Central memory CD8-positive, alpha-beta T cell (primary cell): ENCODE results near the gene PCDHGB2.

Source experiments
- ATAC-seq: fragments of 150-1000 bp; cut with Tn5 transposase; replicated peaks from 2 replicates; pipeline ENCODE4 v1.10.0; 2022; ENCODE audit warnings: mild to moderate bottlenecking, moderate FRiP score, moderate number of reproducible peaks; ENCODE audit not compliant: poor library complexity, severe bottlenecking; ENCODE audit errors: extremely low read depth
- DNase-seq, 2 donors: peaks; one replicate each; pipeline ENCODE4 v3.0.0; 2021; ENCODE audit warnings: low spot score in 2 of 2
- H3K27ac Mint-ChIP-seq: one replicate; pipeline ENCODE4 v1.8.0; 2022; ENCODE audit warnings: low read depth, mild to moderate bottlenecking, moderate library complexity, mixed read lengths
- H3K27me3 Mint-ChIP-seq: one replicate; pipeline ENCODE4 v1.8.0; 2022; ENCODE audit warnings: mixed read lengths
- H3K36me3 Mint-ChIP-seq: one replicate; pipeline ENCODE4 v1.8.0; 2022; ENCODE audit warnings: mild to moderate bottlenecking, moderate library complexity, mixed read lengths; ENCODE audit not compliant: insufficient read depth
- H3K4me1 Mint-ChIP-seq: one replicate; pipeline ENCODE4 v1.8.0; 2022; ENCODE audit warnings: mixed read lengths
- H3K4me3 Mint-ChIP-seq: one replicate; pipeline ENCODE4 v1.8.0; 2022; ENCODE audit warnings: mild to moderate bottlenecking, moderate library complexity, mixed read lengths
- H3K9me3 Mint-ChIP-seq: one replicate; pipeline ENCODE4 v1.8.0; 2022; ENCODE audit warnings: mixed read lengths

Gene PCDHGB2

DNA sequence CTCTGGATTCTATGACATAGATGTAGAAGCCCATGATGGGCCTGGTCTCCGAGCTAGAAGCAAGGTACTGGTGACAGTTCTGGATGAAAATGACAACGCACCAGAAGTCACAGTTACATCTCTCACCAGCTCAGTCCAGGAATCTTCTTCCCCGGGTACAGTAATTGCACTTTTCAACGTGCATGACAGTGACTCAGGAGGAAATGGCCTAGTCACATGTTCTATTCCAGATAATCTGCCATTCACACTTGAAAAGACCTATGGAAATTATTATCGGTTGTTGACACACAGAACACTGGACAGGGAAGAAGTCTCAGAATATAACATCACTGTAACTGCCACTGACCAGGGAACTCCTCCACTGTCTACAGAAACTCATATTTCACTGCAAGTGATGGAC, 3.7 kb upstream of the PCDHGB2 start:
- H3K4me1 Mint-ChIP-seq = peaks cover 6% of the 10 kb centered on the region
- H3K36me3 Mint-ChIP-seq = peaks cover 3% of the 10 kb centered on the region
- ATAC-seq (no peak), DNase-seq (no peak)
- H3K9me3 Mint-ChIP-seq = peaks cover 6% of the 10 kb centered on the region
- H3K27ac Mint-ChIP-seq = no peak overlapping the region
- H3K4me3 Mint-ChIP-seq = no peak overlapping the region
- peaks cover 78% of the 10 kb centered on the region for H3K27me3 Mint-ChIP-seq

DNA sequence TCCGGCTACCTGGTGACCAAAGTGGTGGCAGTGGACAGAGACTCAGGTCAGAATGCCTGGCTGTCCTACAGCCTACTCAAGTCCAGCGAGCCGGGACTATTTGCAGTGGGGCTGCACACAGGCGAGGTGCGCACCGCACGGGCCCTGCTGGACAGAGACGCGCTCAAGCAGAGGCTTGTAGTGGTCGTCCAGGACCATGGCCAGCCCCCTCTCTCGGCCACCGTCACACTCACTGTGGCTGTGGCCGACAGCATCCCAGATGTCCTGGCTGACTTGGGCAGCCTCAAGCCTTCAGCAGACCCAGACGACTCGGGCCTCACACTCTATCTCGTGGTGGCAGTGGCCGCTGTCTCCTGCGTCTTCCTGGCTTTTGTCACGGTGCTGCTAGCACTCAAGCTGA, 2.8 kb upstream of the PCDHGB2 start:
- Mint-ChIP-seq H3K27me3 (peaks cover 84% of the 10 kb centered on the region), H3K4me1 (peaks cover 6% of the 10 kb centered on the region), H3K27ac (no peak overlapping the region), H3K36me3 (peaks cover 5% of the 10 kb centered on the region), H3K4me3 (no peak overlapping the region), H3K9me3 (peaks cover 6% of the 10 kb centered on the region)
- ATAC-seq (no peak), DNase-seq (no peak)

DNA sequence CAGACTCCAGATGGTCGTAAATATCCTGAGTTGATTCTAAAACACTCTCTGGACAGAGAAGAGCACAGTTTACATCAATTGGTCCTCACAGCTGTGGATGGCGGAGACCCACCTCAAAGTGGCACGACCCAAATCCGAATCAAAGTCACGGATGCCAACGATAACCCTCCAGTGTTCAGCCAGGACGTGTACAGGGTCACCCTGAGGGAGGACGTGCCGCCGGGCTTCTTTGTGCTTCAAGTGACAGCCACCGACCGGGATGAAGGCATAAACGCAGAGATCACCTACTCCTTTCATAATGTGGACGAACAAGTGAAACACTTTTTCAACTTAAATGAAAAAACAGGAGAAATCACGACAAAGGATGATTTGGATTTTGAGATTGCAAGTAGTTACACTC, 891 bp downstream of the PCDHGB2 start:
- ATAC-seq (no peak), DNase-seq (no peak)
- Mint-ChIP-seq H3K27ac (no peak overlapping the region), H3K4me3 (peak overlapping the region; percentile 79), H3K36me3 (peaks cover 12% of the 10 kb centered on the region), H3K27me3 (peaks cover 87% of the 10 kb centered on the region), H3K9me3 (peaks cover 18% of the 10 kb centered on the region), H3K4me1 (peaks cover 6% of the 10 kb centered on the region)

DNA sequence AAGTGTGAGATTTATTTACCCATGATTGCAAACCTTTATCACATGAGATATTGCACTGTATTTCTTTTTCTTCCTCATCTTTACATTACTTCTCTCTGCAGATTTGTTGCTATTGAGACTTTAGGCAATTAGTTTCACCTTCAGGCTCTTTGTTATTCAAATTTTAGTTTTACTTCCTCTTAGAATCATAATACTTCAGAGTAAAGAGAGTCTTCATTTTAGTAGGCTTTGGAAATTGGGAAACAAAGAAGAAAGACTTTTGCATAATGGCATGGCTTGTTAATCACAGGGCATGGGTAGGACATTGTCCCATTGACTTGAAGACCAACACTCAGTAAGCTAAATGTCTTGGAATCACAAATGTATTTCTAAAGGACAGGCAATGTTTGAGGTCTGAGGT, 2.9 kb downstream of the PCDHGB2 start:
- Mint-ChIP-seq H3K27ac (no peak overlapping the region), H3K4me3 (no peak overlapping the region), H3K9me3 (peaks cover 20% of the 10 kb centered on the region), H3K36me3 (peaks cover 14% of the 10 kb centered on the region), H3K4me1 (peaks cover 6% of the 10 kb centered on the region), H3K27me3 (peaks cover 90% of the 10 kb centered on the region)
- DNase-seq (no peak), ATAC-seq (no peak)

DNA sequence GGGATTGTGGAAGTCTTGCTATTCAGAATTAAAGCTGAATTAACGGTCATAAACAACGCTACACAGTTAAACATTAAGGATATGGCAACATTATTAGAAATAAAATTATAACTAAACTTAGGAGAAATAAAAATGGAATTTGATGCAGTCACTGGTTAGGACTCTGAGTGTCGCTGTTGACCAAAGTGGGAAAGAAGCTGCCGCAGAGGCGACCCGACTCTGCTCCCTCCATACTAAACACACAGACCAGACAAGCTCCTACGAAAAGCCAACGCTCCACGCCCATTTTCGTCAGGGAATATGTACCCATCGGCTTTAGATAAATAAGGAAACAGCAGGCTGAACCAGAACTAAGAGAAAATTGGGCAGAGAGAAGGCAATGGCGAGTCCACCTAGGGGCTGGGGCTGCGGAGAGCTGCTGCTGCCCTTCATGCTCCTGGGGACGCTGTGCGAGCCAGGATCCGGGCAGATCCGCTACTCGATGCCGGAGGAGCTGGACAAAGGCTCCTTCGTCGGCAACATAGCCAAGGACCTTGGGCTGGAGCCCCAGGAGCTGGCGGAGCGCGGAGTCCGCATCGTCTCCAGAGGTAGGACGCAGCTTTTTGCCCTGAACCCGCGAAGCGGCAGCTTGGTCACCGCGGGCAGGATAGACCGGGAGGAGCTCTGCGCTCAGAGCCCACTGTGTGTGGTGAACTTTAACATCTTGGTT, 4.3 kb downstream of the PCDHGB2 start, which contains the start of gene PCDHGA5:
TSS of gene PCDHGA5 (plus strand) at position 211 of the 709 bp plus-strand sequence. CDS start at position 380, 169 bp downstream.
- ATAC-seq (no peak), DNase-seq (no peak)
- no peak within 1 kb of the TSS for H3K27ac Mint-ChIP-seq
- H3K27me3 Mint-ChIP-seq = peaks cover 86% of the 10 kb centered on the region
- H3K4me3 Mint-ChIP-seq = no peak within 1 kb of the TSS
- H3K36me3 Mint-ChIP-seq = peaks cover 14% of the 10 kb centered on the region
- peaks cover 6% of the 10 kb centered on the region for H3K4me1 Mint-ChIP-seq
- peaks cover 20% of the 10 kb centered on the region for H3K9me3 Mint-ChIP-seq

DNA sequence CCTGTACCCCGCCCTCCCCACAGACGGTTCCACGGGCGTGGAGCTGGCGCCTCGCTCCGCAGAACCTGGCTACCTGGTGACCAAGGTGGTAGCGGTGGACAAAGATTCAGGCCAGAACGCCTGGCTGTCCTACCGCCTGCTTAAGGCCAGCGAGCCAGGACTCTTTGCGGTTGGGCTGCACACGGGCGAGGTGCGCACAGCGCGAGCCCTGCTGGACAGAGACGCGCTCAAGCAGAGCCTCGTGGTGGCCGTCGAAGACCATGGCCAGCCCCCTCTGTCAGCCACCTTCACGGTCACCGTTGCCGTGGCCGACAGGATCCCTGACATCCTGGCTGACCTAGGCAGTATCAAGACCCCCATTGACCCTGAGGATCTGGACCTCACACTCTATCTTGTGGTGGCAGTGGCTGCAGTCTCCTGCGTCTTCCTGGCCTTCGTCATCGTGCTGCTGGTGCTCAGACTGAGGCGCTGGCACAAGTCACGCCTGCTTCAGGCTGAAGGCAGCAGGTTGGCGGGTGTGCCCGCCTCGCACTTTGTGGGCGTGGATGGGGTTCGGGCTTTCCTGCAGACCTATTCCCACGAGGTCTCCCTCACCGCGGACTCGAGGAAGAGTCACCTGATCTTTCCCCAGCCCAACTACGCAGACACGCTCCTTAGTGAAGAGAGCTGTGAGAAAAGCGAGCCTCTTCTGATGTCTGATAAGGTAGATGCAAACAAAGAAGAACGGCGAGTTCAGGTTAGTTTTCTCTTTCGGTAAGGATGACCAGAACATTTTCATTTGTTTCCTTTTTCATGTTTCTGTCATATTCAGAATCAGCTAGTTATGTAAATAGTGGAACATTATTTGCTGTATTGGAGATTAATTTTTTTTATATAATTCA, 6.5 kb downstream of the PCDHGB2 start:
- peak overlapping the region; percentile 25 for H3K27ac Mint-ChIP-seq
- peaks cover 85% of the 10 kb centered on the region for H3K27me3 Mint-ChIP-seq
- H3K9me3 Mint-ChIP-seq = peaks cover 18% of the 10 kb centered on the region
- H3K4me3 Mint-ChIP-seq = no peak overlapping the region
- DNase-seq = no peak
- peaks cover 11% of the 10 kb centered on the region for H3K36me3 Mint-ChIP-seq
- H3K4me1 Mint-ChIP-seq = peaks cover 8% of the 10 kb centered on the region
- no peak for ATAC-seq

DNA sequence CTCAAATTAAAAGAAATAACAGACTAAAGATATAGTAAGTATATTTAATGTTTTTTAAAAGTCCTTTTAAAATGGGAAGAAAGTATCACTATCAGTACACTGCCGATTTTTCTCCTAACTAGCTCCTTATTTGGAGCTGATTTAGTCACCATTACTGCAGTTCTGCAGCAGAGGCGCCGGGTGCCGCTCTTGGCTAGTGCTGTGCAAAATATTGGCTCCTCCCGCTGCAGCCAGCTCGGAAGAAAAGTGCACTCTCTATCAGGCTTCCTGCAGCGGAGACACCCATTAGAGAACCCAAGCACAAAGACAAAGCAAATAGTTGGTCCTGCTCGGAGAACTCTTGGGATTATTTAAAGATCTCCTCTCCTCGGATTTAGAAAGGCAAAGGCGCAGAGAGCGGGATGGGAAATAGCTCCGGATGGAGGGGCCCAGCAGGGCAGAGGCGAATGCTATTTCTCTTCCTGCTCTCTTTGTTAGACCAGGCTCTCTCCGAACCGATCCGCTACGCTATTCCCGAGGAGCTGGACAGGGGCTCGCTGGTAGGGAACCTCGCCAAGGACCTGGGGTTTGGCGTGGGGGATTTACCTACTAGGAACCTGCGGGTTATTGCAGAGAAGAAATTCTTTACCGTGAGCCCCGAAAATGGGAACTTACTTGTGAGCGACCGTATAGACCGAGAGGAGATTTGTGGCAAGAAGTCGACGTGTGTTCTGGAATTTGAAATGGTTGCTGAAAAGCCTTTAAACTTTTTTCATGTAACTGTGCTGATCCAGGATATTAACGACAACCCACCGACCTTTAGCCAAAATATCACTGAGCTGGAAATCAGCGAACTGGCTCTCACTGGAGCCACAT, 10.4 kb downstream of the PCDHGB2 start, which contains the start of gene PCDHGB3:
TSS of gene PCDHGB3 (plus strand) at position 249 of the 855 bp plus-strand sequence. CDS start at position 402, 153 bp downstream.
- peak; percentile 70 for ATAC-seq
- peaks cover 8% of the 10 kb centered on the region for H3K4me1 Mint-ChIP-seq
- H3K9me3 Mint-ChIP-seq = peaks cover 12% of the 10 kb centered on the region
- DNase-seq = no peak
- no peak within 1 kb of the TSS for H3K27ac Mint-ChIP-seq
- H3K27me3 Mint-ChIP-seq = peaks cover 64% of the 10 kb centered on the region
- peaks cover 8% of the 10 kb centered on the region for H3K36me3 Mint-ChIP-seq
- peak within 1 kb of the TSS; percentile 79 for H3K4me3 Mint-ChIP-seq

DNA sequence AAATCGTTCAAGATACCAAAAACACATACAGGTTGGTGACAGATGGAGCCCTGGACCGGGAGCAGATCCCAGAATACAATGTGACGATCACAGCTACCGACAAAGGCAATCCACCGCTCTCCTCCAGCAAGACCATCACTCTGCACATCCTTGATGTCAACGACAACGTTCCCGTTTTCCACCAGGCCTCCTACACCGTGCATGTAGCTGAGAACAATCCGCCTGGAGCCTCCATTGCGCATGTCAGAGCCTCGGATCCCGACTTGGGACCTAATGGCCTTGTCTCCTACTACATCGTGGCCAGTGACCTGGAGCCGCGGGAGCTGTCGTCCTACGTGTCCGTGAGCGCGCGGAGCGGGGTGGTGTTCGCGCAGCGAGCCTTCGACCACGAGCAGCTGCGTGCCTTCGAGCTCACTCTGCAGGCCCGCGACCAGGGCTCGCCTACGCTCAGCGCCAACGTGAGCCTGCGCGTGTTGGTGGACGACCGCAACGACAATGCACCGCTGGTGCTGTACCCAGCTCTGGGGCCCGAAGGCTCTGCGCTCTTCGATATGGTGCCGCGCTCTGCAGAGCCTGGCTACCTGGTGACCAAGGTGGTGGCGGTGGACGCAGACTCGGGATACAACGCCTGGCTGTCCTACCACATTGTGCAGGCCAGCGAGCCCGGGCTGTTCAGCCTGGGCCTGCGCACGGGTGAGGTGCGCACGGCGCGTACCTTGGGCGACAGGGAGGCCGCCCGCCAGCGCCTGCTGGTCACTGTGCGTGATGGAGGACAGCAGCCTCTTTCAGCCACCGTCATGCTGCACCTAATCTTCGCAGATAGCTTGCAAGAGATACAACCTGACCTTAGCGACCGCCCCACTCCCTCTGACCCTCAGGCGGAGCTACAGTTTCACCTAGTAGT, 12.0 kb downstream of the PCDHGB2 start:
- no peak for DNase-seq
- Mint-ChIP-seq H3K36me3 (peaks cover 2% of the 10 kb centered on the region), H3K4me1 (peaks cover 8% of the 10 kb centered on the region), H3K27me3 (peaks cover 48% of the 10 kb centered on the region), H3K4me3 (no peak overlapping the region), H3K9me3 (peaks cover 6% of the 10 kb centered on the region), H3K27ac (no peak overlapping the region)
- ATAC-seq = no peak

DNA sequence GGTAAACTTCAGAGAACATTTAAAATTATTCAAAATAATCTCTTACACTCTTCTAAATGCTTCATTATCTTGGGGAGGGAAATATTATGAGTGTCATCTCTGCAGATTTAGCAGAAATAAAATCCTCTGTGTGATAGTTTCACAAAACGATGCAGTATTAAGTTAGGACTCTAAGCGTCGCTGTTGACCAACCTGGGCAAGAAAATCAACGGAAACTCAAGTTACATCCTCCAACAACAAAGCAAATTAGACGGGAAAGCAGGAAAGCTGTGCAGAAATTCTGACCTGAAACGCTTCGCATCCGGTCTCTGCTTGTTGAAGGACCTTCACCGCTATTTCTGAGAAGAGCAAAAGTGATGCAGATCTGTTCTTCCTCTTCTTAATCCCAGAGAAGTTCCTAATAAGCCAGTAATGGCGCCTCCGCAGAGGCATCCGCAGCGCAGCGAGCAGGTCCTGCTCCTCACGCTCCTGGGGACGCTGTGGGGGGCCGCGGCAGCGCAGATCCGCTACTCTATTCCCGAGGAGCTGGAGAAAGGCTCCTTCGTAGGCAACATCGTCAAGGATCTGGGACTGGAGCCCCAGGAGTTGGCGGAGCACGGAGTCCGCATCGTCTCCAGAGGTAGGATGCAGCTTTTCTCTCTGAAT, 14.0 kb downstream of the PCDHGB2 start, which contains the start of gene PCDHGA6:
TSS of gene PCDHGA6 (plus strand) at position 219 of the 645 bp plus-strand sequence. CDS start at position 412, 193 bp downstream.
- Mint-ChIP-seq H3K27me3 (peaks cover 35% of the 10 kb centered on the region), H3K36me3 (peaks cover 2% of the 10 kb centered on the region), H3K4me1 (peaks cover 8% of the 10 kb centered on the region), H3K9me3 (peaks cover 9% of the 10 kb centered on the region), H3K4me3 (no peak within 1 kb of the TSS), H3K27ac (no peak within 1 kb of the TSS)
- ATAC-seq = no peak
- DNase-seq = no peak

DNA sequence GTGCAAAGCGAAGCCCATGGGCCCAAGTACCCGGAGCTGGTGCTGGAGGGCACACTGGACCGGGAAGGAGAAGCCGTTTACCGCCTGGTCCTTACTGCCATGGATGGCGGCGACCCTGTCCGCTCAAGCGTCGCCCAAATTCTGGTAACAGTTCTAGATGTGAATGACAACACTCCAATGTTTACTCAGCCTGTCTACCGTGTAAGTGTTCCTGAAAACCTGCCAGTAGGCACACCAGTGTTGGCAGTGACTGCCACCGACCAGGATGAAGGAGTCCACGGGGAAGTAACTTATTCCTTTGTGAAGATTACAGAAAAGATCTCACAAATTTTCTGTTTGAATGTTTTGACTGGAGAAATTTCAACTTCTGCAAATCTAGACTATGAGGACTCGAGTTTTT, 14.8 kb downstream of the PCDHGB2 start:
- peaks cover 8% of the 10 kb centered on the region for H3K4me1 Mint-ChIP-seq
- no peak overlapping the region for H3K27ac Mint-ChIP-seq

More for the DNA sequence above, 14.8 kb downstream of the PCDHGB2 start:
- H3K4me3 Mint-ChIP-seq = no peak overlapping the region
- H3K36me3 Mint-ChIP-seq = peaks cover 2% of the 10 kb centered on the region
- ATAC-seq = no peak
- no peak for DNase-seq
- H3K27me3 Mint-ChIP-seq = peaks cover 31% of the 10 kb centered on the region
- peaks cover 10% of the 10 kb centered on the region for H3K9me3 Mint-ChIP-seq
